Fibroblast of peridontal ligament (primary cell): Measurements from ENCODE around the gene CDKN2AIPNL.
A peak's percentile ranks its signal among the peaks of the same experiment; 100 is the strongest.
"Not testable (repeated sequence)": the region's sequence is repeated elsewhere in the genome, so short reads cannot be mapped to it uniquely, and the experiment has no call there.

Experiments used
- DNase-seq: peaks from one replicate; pipeline ENCODE4 v3.0.0-alpha.2; 2010; ENCODE audit errors: extremely low read depth

Gene CDKN2AIPNL

DNA sequence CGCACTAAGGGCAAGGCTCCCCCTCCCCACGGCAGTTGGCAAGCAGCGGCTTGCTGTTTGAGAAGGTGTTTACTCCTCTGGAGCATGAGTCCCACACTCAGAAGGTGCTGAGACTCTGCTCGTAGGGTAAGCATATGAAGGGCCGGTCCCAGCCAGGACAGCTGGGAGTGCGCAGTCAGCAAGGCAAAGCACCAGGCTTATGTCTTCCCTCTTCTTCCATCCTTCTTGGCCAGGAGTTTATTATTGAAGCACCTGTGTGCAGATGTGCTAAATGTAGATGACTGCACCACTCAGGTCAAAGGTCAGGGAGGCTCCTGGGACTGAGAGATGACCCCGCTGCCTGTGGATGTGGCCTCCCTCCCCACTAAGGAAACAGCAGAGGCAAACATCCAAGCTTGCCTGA is 27.0 kb upstream of the CDKN2AIPNL start:
- no peak for DNase-seq

DNA sequence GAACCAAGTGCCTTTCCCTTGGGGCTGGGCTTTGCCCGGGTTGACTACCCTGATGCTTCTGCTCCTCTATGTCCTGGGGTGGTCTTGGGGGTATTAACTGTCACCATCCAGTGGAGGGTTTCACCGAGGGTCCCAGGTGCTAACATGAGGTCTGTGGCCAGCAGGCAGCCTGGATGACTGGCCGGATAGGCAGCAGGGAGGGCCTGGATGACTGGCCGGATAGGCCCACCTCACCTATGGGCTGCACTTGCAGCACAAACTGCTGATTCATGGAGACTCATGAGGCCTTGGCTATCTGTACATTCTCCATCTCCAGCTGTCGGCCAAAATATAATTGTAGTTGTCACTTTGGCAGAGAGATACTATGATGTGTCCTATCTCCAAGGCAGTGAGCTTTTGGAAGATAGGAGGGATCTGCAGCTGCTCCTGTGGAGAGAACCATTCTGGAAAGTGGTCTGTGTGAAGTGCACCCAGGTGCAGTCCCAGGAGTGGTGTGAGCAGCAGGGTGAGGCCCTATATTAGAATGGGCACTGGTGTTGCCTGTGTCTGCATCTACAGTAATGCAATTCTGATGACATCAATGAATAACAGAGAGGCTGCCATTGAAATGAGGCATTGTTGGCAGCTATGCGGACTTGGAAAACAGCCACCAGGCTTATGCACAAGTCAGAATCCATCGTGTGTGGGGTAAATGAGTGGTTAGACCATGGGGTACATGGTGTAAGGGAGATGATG is 26.3 kb upstream of the CDKN2AIPNL start:
- peak; percentile 93 for DNase-seq

DNA sequence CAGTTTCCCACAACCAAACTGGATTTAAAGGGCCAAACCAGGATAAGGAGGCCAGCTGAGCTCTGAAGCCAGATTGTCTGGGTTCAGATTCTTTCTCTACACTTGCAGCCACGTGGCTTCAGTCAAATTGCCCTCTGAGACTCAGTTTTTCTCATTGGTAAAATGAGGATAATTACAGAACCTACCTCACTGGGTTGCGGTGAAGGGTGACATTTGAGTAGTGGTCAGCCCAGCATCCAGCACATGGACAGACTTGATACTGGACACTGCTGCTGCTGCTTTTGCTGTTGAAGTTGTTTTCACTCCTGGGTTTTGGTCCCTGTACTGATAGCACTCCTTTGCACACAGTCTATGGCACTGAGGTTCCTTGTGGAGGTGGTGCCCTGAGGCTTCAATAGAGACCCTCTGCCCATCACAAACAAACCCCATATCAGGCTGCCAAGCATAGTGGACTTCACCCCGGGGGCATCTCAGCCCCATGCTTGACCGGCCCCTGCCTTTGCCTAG is 25.7 kb upstream of the CDKN2AIPNL start:
- DNase-seq = no peak

DNA sequence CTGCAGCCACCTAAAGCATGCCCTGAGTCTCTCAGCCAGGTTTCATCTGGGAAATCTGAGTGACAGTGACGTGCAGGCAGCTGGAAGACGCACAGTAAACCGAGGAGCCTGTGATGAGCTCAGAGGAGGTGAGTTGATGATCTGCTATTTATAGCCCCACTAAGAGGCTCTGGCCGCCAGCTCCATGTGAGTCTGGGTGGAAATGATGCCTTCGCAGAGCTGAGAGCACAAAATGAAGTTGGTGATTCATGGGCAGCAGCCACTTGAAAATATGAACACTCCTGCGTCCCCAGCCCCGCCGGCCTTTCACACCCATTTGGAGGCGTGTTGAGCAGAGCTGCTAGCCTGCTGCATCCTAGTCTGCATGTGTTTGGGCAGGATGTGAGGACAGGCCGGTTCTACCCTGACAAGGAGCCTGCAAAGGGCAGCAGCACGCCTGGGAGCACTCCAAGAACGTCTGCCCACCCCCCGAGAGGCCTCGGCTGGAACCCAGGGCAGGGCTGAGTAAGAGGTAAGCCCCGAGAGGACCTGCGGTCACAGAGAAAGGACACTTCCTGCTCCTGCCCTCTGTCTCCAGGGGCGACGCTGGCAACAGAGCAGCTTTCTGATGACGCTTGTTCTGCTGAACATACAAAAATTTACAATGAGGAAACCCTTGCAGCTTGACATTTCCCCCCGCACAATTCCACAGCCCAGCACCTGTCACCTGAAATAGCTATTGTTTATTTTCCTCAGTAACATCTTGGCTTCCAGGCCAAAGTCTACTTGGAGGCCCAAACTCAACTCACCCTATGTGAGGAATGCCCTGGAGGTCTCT is 25.1 kb upstream of the CDKN2AIPNL start:
- DNase-seq = peak; percentile 70

DNA sequence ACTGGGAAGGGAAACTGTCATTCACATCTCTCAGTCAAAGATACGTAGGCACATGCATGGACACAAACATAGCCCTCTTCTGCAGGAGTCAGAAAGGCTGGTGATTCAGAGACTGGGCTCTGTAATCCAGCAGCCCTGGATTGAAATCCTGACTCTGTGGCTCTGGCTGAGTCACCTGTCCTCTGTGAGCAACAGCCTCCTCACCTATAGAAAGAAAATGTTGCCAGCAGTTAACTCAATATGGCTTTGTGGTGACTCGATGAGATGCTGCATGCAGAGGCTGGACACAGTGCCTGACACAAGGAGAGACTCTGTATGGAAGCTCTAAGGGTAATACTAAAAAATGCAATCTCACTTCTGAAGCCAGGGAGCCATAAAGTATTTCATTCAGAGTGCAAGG is 23.9 kb upstream of the CDKN2AIPNL start:
- DNase-seq = peak; percentile 38

DNA sequence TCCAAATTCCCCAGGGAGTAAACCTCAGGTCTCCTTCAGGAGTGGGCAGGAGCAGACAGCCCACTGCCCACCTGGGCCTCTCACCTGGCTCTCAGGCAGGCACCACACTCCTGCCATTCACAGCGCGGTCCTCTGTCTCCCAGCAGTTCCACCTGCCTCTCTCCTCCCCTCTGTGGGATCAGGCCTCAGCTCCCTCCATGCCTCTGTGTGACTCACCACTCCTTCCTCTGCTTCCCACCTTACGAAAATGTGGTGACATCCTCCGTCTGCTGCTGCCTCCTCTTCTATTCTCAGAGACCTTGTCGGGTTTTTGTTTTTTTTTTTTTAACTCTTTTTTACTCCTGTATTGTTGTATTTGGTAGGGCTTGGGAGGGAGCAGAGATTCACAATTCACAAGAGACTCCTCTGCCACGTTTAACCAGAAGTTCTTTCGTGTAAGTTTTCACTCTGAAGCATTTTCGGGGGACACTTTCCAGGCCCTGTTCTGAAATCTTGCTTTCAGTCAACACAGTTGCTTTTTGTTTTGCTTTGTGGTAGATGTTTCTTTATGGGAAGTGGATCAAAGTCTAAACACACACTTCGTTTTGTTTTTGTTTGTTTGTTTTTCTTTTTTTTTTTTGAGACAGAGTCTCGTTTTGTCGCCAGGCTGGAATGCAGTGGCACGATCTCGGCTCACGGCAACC is 21.1 kb upstream of the CDKN2AIPNL start:
- DNase-seq = peak; percentile 22

DNA sequence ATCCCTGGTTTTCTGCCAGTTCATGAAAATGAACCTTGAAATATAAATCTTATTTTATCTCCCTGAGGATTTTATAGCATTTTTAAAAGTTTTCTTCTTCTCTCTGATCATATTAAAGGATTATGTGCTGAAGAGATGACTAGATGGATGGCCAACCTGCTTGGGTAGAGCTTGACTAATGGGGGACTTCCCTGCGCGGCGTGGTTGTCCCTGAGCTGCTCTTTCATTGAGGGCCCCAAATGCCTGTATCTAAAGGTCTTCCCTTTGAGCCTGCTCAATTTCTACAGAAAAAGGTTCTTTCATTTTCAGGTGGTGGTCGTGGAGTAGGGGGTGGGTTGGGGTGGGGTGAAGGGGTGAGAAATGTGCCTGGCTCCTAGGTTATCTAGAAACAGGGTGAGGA is 20.5 kb upstream of the CDKN2AIPNL start:
- no peak for DNase-seq

DNA sequence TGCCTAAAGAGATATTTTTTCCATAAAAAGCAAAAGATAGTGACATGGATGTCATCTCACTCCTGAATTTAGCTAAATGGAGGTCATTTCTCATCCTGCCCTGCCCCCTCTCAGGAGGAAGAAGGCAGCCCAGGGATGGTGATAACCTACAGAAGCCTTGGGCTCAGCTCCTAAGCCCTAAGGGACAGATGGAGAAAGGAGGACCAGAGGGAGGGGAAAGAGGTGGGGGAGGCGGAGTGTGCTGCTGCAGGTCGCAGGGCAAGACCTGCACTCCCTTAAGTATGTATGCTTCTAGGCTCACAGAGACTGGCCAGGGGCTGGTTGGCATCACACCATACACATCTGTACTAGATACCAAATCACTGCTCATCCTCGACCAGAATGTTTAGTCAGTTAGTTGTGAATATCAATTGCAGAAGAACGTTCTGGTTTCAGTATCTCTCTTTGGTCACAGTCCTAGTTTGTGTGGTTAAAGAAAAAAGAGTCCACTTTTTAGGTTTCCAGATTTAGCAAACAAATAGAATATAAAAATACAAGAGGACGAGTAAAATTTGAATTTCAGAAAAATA is 18.4 kb upstream of the CDKN2AIPNL start:
- peak; percentile 9 for DNase-seq

DNA sequence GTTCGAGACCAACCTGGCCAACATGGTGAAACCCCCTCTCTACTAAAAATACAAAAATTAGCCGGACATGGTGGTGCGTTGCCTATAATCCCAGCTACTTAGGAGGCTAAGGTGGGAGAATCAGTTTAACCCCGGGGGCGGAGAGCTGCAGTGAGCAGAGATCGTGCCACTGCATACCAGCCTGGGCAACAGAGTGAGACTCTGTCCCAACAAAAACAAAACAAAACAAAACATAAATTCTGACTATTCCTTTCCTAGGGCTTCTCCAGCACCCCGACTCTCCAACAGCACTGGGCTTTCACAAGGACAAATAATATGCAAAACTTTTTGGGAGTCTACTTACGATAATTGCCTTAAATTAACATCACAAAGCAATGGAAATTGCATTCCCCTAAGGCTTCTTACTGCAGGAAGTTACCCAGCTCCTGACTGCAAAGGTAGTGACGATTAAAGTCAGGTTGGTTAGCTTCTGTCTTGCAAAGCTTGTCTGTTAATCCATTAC is 15.9 kb upstream of the CDKN2AIPNL start:
- no peak for DNase-seq

DNA sequence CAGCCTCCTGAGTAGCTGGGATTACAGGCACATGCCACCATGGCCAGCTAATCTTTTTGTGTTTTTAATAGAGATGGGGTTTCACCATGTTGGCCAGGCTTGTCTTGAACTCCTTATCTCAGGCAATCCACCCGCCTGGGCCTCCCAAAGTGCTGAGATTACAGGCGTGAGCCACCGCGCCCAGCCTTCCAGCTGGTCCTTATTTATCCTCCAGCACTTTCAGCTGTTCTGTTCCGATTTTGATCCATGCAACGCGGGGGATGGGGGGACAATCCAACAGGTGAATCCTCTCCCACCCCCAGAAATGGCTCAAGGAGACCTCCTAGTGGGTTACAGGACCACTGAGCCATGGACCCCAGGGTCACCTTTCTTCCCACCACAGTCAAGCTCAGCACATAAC is 14.7 kb upstream of the CDKN2AIPNL start:
- DNase-seq = no peak

DNA sequence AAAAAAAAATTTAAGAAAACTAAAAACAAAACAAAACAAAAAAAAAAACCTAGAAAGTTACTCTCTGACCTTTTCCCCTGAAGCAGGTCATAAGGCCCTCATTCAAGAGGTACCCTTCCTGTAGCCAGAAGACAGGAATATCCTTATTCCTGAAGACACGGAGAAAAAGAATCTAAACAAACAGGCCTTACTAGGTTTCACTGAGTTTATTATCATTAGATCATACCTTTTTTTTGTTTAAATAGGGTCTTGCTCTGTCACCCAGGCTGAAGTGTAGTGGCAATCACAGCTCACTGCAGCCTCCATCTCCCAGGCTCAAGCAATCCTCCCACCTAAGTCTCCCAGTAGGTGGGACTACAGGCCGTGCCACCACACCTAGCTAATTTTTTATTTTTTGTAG is 11.7 kb upstream of the CDKN2AIPNL start:
- no peak for DNase-seq

DNA sequence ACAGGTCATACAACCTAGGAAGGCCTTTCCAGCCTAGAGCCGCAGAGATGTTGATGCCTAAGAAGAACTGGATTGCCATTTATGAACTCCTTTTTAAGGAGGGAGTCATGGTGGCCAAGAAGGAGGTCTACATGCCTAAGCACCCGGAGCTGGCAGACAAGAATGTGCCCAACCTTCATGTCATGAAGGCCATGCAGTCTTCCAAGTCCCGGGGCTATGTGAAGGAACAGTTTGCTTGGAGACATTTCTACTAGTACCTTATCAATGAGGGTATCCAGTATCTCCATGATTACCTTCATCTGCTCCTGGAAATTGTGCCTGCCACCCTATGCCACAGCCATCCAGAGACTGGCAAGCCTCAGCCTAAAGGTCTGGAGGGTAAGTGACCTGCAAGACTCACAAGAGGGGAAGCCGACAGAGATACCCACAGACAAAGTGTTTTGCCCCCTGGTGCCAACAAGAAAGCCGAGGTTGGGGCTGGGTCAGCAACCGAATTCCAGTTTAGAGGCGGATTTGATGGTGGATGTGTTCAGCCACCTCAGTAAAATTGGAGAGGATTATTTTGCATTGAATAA is 11.2 kb upstream of the CDKN2AIPNL start:
- no peak for DNase-seq

DNA sequence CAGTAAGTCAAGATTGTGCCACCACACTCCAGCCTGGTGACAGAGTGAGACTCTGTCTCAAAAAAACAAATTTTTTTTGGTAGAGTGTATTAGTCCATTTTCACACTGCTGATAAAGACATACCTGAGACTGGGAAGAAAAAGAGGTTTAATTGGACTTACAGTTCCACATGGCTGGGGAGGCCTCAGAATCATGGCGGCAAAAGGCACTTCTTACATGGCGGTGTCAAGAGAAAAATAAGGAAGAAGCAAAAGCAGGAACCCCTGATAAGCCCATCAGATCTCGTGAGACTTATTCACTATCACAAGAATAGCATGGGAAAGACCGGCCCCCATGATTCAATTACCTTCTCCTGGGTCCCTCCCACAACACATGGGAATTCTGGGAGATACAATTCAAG is 9.4 kb upstream of the CDKN2AIPNL start:
- DNase-seq = not testable (repeated sequence)

DNA sequence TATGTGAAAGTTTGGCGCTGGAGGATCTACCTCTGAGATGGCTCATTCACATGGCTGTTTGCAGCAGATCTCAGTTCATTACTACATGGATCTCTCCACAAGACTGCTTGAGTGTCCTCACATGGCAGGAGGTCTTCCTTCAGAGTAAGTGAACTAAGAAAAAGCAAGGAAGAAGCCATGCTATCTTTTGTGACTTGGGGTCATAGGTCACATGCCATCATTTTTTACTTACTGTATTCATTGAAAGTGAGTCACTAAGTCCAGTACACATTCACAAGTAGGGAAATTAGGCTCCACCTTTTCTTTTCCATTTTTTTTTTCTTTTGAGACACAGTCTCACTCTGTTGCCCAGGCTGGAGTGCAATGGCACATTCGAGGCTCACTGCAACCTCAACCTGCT is 8.7 kb upstream of the CDKN2AIPNL start:
- DNase-seq = peak; percentile 18

DNA sequence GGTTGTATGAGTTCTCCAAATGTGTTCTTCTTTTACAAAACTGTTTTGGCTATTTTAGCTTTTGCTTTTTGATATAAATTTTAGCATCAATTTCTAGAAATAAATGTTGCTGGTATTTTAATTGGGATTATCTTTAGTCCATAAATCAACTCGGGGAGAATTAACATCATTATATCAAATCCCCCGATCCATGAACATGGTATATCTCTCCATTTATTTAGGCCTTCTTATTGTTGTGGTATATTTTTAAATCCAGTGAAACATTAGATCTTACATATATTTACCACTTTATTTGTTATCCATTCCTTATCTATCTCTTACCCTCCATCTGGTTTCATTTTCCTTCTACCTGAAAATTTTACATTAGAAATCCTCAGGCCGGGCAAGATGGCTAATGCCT is 7.3 kb upstream of the CDKN2AIPNL start:
- no peak for DNase-seq

DNA sequence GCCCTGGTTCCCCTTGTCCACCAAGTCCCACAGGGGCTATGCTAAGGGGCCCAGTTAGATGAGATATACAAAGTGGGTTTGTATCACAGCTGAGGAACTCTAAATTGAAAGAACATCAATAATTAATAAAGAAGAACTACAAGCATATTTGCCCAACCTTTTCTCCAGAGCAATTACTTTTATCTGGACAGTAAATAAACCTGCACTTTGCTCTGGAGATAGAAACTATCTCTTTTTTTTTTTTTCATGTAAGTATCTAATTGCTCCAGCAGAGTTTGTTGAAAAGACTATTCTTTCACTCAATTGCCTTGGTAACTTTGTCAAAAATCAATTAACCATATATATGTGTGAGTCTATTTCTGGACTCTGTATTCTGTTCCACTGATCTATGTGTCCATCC is 6.0 kb upstream of the CDKN2AIPNL start:
- no peak for DNase-seq

DNA sequence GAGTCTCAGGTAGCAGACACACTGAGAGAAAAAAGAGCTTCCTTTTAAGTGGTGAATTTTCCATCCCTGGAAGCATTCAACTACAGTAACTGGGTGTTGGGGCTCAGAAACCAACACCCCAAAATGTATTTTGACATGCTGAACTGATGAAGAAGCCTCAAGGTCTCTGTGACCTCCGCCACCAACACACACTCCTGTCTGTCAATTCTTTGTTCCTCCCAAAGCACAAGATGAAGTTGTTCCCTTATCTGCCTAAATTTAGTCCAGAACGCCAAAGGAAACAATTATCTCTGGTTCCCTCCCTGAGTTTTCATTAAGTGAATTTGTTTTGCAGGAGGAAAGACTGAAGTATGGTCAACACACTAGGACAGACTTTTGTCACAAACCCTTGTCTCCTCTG is 1.4 kb upstream of the CDKN2AIPNL start:
- DNase-seq = no peak

DNA sequence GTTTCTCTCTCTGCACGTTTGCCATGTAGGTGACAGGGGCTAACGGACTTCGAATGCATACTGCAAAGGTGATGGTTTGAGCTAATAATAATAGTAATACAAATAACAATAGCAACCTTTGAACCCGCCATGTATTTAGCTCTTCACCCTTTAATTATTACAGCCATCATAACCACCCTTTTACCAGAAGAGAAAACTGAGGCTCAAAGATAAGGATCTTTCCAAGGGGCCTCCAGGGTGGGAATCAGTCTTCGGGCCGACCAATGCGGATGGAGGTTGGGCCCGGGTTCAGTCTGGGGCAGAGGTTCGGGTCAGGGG is 494 bp downstream of the CDKN2AIPNL start:
- DNase-seq = no peak

DNA sequence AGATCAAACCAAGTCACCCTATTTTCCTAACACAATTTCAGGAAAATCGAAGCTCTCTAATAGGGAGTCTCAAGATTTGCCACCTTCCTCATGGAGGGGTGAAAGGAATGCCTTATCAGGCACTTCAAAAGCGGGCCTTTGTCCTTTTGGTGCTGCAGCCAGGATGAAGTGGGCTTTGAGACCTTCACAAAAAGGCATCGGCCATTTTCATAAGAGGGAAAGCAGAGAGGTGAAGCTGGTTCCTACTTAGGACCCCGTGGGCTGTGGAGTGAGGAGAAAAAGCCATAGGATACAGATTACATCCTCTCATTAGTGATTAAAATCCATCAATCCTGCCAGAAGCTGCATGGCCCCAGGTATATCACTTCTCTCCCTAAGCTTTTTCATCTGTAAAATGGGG is 859 bp downstream of the CDKN2AIPNL start:
- no peak for DNase-seq

DNA sequence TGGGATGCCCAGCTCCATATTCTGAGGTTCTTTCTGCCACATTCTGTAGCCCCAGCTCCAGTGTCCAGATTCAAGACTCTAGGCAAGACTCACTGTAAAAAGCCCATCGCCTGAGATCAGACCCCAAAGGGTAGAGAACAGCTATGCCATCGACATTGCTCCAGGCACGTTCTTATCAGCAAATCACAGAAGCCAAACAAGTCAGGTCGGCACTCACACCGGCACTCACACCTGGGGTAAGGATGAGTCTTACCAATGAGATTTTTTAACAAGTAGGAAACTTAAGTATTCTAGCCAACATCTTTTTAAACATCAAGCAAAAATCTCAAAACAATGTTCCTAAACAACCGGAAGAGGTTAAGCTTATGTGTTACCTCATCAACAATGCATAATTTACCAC is 2.4 kb downstream of the CDKN2AIPNL start:
- no peak for DNase-seq

DNA sequence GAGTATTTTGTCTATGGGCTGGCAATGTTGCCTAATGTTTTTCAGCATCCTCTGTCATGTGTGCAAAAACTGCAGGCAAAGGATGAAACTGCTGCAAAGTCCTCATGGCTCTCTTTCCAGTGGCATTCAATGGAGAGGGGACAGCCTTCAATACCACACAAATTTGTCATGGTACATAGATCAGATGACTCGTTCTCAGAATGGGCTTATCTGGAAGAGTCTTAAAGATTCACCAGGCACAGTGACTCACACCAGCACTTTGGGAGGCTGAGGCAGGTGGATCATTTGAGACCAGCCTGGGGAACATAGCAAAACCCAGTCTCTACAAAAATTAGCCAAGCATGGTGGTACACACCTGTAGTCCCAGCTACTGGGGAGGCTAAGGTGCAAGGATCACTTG is 5.3 kb downstream of the CDKN2AIPNL start:
- no peak for DNase-seq

DNA sequence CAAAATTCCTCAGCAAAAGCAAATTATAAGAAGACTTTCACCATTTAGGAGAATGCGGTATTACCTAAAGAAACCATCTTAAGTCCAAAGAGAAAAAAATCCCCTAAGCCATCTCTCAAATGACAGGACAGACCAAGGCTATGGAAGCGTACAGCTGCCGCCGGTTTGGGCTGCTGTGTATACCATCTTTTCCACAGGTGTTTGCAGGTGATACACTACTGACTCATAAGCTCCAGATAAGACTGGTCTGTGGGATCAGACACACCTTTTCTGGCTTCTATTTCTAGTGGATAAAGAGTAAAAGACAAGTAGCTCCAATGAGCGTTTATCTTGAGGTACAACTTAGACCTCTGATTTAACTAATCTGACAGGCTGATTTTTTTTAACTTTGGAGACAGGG is 7.7 kb downstream of the CDKN2AIPNL start:
- DNase-seq = no peak
